GM18519 (cell line): Measurements from ENCODE around the gene JMJD1C.
"Not testable (repeated sequence)": the region's sequence is repeated elsewhere in the genome, so short reads cannot be mapped to it uniquely, and the experiment has no call there.

Experiments used
- ATAC-seq: cut with Tn5 transposase; IDR thresholded peaks from one replicate; pipeline ENCODE4 v1.9.1; 2021; ENCODE audit warnings: mild to moderate bottlenecking, moderate library complexity; ENCODE audit not compliant: unreplicated experiment, low FRiP score

Gene JMJD1C

DNA sequence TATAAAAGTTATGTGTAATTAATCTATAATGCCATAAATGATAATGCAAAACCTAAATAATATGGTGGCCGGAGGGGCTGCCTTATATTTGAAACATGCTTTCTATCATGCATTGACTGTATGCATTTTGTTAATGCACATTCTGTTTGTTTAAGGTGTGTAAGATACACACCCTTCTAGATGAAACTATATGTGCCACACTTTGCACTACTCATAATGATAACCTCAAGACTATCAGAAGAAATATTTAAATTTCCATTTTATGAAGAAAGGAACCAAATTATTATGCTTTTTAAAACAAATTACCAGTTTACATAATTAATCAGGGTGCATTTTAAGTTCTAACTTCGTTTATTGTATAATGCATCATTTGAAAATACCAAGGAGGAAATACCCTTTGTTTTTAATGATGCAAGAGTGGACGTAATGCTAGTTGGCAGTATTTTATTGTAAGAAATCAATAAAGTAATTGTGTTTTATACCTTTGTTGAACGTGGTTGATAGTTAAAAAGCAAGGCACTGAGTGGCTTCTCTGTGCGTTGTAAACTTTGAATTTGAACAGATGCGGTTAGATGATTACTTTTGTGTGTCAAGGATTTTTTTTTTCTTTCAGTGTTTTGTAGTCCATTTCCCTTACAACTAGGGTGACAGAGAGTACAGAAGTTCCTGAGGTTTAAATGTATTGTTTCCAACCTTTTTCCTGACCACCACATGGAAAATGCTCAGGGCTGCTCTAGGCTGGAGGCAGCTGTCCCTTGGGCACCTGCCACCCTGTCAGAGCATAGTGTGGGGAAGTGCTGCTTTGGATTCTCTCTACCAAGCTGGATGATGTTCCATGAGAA lies 311.0 kb downstream of the JMJD1C start:
- no peak for ATAC-seq

DNA sequence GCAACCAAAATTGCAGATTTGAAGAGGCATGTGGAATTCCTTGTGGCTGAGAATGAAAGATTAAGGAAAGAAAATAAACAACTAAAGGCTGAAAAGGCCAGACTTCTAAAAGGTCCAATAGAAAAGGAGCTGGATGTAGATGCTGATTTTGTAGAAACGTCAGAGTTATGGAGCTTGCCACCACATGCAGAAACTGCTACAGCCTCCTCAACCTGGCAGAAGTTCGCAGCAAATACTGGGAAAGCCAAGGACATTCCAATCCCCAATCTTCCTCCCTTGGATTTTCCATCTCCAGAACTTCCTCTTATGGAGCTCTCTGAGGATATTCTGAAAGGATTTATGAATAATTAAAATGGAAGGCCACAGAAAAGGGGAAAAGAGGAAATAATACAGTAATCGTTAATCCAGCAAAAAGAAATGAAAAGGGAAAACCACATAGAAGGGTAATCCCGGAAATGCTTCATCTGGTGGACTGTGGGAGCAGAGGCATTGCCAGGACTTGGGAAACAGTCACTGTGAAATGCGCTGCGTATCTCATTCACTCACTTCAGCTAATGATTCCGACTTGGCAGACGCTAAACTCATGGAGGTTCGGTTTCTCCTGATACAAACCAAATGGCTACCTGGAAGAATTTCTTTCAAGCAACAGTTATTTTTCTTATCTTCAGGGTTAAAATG lies 311.8 kb downstream of the JMJD1C start:
- ATAC-seq = not testable (repeated sequence)

DNA sequence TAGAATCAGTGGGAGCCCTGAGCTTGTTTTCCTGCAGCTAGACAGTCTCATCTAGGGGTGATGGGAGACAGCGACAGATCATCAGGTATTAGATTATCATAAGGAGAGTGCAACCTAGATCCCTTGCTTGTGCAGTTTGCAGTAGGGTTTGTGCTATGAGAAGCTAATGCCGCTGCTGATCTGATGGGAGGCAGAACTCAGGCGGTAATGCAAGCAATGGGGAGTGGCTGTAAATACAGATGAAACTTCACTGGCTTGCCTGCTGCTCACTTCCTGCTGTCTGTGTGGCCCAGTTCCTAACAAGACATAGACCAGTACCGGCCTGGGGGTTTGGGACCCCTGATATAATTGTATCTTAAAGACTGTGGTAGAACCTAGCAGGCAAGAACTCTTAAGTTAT lies 315.0 kb downstream of the JMJD1C start:
- no peak for ATAC-seq

DNA sequence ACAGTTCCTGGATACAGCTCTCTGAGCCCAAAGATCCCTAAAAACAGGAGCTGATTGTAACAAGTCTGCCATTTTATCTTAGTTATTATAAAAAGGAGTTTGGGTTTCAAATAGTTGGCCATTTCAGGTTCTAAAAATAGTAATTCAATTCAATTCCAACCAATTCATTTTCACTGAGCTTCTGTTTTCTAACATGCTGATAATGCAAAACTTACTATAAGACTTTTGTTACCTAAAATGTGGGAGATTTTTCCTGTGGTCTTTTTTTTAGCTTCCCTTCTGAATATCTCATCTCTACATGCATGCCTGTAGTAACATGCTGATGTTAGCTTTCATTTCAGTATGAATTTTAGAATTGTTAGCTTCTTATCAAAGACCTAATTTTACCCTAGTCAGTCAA lies 319.3 kb downstream of the JMJD1C start:
- no peak for ATAC-seq

DNA sequence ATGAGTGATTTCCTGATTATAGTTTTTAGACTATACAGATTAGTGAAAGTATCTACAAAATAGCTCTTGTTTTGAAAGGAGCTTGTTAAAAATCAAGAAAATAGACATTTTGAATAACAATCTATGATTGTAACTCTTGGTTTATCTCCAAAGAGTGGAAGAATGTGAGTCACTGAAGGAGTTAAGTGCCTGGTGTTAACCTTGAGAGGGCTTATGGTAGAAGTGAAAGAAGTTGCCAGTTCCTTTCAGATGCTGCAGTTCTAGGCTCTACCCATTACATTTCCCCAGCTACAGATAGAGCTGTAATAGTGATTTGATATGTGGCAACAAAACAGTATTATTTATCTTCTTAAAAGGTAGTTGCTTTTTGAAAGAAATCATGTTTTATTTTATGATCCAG lies 320.0 kb downstream of the JMJD1C start:
- ATAC-seq = no peak

DNA sequence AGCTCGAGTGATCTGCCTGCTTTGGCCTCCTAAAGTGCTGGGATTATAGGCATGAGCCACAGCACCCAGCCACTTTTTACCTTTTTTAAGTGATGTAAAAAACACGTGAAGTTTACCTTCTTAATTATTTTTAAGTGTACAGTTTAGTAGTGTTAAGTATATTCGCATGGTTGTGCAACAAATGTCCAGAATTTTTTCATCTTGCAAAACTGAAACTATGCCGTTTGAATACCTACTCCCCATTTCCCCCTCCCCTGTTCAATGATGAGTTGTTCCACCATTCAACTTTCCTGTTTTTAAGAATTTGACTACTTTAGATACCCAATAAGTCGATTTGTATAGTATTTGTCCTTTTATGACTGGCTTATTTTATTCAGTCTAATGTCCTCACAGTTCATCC lies 321.8 kb downstream of the JMJD1C start:
- ATAC-seq = no peak

DNA sequence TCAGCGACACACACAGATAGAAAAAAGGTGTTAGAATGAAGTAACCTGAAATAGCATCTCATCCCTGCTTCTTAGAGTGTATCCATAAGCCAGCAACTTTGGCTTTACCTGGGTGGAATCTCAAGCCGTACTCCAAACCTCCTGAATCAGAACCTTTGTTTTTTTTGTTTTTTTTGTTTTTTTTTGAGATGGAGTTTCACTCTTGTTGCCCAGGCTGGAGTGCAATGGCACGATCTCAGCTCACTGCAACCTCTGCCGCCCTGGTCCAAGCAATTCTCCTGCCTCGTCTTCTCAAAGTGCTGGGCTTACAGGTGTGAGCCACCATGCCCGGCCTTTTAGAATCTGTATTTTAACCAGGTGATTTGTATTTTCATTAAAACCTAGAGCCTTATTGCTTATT lies 323.6 kb downstream of the JMJD1C start:
- ATAC-seq = no peak

DNA sequence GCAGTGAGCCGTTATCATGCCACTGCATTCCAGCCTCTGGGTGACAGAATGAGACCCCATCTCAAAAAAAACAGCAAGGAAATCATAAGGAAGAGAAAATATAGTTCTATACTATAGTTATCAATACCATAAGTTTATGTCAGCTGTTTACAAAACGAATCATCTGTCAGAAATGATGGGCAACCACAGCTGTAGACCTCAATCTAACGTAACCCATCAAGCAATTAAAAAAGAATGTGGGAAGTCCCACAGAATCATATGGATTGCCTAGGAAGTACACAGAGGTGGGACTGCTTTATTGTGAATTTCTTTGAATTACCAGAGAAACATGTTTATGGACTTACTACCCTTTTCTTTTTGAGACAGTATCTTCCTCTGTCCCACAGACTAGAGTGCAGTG lies 325.7 kb downstream of the JMJD1C start:
- ATAC-seq = no peak

DNA sequence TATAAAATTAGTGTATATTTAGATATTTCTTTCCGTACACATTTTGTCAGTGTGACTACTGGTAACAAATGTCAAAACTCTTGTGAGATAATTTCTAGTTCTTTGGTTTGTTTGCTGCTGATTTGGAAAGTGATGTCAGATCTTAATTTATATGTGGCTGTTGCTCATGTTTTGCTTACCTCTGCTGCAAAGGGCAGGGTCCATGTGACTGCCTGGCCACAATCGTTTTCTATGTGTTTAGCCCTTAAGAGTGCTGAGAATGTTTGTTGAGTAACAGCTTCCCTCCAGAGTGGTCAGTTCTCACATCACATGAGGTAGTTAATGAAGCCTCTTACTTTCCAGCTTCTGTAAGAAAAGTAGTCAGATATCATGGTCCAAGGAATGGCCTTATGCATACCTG lies 328.5 kb downstream of the JMJD1C start:
- no peak for ATAC-seq

DNA sequence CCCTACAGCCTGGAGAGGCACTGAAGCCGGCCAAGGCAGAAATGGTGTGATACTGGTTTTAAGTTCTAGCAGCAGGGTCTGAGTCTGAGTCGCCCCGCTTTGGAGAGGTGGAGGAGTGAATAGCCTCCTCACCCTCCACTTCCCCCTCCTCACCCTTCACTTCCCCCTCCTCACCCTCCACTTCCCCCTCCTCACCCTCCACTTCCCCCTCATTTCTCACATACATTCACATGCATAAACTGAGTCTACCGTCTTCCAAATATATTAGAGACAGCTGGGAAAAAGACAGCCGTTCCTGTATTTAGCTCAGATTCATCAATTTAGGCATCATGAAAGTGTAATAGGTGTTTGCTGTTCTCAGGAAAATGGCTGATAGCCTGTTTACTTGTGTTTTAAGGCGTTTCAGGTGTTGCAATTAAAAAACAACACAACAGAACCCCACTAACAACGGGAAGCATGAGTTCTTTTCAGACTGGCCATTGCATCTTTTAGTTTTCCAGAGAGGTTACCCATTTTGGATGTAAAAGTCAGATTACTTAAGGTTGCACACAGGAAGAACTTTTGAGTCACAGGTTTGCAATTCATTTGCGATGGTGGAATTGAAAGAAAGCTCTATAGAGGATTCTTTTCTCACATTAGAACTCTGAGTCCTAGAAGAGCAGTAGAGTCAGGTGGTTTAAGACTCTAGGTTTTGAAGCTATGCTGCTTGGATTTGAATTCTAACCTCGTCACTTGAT lies 331.8 kb downstream of the JMJD1C start:
- ATAC-seq = no peak

DNA sequence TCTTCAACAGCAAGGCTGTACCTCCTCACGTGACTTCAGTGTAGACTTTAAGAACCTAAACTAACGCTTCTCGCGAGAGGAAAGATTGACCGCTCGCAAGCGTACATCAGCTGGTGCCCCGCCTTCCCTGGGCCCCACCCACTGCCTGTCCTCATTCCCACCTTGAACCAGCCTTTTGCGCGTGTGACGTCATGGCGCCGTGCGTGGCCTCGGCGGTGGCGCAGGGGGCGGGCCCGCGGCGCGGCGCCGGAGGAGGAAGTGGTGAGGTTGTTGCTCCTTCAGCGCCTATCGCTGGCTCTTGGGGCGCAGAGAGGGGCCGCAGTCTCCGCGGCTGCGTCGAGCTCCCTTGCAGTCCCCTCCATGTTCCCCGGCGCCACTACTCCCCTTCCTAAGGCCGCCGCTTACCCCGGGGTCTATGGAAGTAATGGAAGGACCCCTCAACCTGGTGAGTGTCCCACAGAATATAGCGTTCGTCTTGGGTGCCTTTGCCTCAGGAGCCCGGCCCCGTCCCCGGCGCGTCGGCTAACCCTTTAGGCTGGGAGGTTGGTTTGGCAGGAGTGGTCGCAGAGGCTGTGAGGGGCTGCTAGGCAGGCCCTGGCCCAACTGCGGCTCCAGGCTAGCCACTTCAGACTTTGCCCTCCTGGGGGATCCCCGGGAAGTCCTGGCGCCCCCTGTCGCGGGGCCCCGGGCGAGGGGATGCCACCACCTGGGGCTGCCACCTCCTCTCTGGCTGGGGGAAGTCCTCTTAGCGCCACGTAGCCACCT lies 332.5 kb downstream of the JMJD1C start, which contains the start of gene NRBF2:
Gene NRBF2, plus strand, starts transcription at position 273 of the 765 bp plus-strand sequence. Its CDS starts 143 bp downstream, at position 416.
- ATAC-seq = peak; percentile 93

DNA sequence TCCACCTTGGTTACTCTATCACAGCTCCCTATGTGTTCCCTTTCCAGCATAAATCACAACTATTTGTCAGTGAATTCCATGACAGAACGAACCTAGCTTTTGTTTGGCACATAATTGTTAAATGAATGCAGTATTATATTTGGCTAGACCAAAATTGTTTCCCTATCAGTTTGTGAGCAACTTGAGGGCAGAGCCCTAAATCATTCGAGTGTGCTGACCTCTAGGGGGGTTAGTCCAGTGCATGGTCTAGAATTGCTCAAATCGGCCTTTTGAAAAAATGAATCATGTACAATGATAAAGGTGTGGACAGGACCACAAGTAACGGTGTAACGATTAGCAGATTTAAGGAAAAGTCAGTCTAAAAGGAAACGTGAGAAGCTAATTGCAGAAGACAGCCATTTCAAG lies 333.1 kb downstream of the JMJD1C start:
- no peak for ATAC-seq

DNA sequence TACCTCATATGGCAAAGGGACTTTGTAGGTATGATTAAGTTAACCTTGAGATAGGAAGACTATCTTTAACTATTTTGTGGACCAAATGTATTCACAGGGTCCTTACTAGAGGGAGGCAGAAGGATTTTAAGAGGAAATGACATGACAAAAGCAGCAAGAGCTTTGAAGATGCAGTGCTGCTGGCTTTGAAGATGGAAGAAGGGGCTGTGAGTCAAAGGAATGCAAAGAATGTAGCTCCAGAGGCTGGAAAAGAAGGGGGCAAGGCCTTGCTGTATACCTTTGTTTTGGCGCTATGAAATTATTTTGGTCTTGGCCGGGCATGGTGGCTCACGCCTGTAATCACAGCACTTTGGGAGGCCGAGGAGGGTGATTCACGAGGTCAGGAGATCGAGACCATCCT lies 335.9 kb downstream of the JMJD1C start:
- ATAC-seq = no peak

DNA sequence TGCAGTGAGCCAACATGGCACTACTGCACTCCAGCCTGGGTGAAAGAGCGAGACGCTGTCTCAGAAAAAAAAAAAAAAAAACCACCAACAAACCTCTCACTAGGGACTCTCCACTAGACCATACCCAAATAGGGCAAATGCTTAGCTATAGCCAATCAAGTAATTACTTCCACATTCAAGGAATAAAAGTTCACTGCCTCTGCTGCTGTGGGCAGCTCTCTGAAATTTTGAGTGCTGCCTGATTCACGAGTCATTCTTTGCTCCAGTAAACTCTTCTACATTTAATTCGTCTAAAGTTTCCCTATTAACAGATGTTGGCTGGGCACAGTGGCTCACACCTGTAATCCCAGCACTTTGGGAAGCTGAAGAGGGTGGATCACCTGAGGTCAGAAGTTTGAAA lies 337.3 kb downstream of the JMJD1C start:
- ATAC-seq = no peak

DNA sequence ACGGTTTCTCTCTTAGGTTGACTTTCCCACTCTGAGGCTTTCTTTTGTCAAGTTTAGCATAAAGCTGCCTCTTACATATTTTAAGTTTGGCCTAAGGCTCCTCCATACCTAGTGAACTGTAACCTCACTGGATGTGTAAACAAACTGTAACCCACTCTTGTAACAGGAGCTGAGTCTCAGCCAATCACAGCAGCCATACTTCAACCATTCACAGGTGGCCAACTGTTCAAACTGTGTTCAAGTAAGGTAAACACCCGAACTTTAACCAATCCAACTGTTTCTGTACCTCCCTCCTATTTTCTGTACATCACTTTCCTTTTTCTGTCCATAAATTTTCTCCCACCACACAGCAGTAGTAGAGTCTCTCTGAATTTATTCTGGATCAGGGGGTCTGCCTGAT lies 340.3 kb downstream of the JMJD1C start:
- no peak for ATAC-seq

DNA sequence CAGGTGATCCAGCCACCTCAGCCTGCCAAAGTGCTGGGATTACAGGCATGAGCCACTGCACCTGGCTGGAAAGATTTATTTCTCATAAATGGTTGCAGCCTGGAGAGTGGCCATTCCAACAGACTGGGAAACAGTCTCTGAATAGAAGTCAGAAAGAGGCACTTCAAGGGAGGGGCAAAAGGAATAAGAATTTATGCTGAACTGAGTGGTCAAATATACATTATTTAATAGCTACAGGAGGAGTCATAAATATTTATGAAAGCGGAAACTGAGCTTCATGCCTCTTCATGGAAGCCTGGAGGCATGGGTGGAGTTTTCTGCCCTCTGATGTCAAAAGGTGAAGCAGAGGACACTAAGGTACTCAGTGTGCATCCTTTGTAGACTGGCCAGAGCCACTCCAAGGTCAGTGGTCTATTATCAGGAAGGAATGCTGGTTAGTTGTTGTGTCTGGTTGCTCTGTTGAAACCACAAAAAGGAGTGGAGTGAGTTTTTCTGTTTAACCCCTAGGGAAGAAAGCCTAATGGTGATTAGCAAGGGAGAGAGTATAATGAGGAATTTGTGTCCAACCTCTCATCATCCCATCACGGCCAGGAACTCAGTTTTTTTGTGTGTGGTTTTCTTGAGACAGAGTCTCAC lies 341.9 kb downstream of the JMJD1C start:
- no peak for ATAC-seq

DNA sequence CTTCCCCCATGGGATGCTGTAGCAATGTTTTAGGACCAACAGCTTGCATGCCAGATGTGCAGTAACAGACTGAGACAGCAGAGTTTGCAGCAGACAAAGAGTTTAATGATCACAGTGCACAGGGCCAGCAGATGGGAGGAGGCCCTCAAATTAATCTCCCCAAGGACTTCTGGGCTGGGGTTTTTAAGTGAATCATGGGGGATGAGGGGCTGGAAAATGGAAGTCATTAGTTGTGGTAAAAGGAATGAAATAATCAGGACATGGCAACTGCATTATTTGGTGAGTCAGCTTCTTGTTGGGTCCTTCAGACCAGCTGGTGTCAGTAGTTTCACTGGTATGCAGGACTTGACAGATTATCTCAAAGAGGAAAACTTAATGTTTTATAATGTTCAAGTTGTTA lies 345.2 kb downstream of the JMJD1C start:
- no peak for ATAC-seq

DNA sequence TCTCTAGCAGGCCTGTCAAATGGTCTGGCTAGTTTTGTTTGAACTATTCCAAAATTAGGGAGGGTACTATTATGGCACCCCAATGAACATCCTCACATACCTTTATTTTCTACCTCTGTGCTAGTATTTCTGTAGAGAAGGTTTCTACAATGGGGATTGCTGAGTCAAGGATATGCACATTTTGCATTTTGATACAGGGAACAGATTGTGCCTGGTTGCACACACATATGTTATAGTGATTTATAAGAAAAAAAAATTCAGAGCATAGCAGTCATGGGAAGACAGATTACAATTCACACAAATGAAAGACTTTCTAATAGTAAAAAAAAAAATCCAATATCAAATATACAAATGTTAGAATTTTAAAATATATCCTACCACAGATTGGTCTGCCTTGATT lies 346.7 kb downstream of the JMJD1C start:
- ATAC-seq = no peak
